Amniotic epithelial cell (primary cell): ENCODE results near the gene NCDN.

Experiments used
- DNase-seq: peaks from one replicate; pipeline ENCODE4 v3.0.0-alpha.2; 2010; ENCODE audit warnings: low read depth

The NCDN gene

GRCh38 chr1:35554266-35555211, 3.1 kb upstream of the NCDN start:
- peak; percentile 19 for DNase-seq

DNA sequence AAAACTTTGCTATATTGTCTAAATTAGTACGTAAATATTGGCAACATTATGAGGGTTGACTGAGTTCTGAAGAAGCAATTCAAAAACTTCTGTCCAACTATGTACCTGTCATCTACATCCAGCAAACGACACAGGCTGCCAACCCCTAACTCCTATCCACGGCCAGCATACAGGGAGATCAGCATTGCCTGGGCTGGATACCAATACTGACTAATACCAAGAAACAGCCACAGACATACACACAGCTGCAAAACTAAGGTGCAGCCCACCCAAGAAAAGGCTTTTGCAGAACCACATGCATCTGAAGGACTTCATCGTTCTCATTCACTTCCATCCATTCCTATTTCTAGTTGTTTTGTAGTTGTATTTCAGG, 2.4 kb upstream of the NCDN start:
- no peak for DNase-seq

- peak; percentile 95 for DNase-seq
Observed at GRCh38 chr1:35555601-35556477, 1.8 kb upstream of the NCDN start.

GRCh38 chr1:35556484-35557117, 998 bp upstream of the NCDN start:
- DNase-seq: no peak

DNA sequence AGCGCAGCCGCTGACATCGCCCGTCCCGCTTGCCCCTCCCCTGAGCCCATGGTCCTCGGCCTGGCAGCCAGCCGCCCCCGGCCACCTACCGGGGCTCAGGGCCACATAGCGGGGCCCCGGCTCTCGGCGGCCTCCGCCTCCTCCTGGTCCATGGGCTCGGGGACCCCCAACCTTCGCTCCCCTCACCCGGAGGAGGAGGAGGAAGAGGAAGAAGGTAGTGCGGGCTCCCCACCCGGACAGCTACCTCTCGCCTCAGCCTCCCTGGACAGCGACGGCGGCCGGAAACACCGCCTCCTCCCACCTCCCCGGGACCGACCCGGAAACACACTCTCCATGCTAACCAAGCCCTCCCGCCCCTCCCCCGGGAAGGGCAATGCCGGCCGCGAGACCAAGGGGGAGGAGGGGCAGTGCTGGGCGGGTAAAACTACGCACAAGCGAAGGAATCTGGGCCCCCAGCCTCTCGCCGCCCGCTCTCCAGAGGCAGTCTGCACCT, 435 bp upstream of the NCDN start, which contains the start of gene KIAA0319L:
KIAA0319L (minus strand) TSS at position 286 of the 493 bp plus-strand sequence. CDS start 2,912 bp downstream, outside the sequence.
- DNase-seq: peak; percentile 18

DNA sequence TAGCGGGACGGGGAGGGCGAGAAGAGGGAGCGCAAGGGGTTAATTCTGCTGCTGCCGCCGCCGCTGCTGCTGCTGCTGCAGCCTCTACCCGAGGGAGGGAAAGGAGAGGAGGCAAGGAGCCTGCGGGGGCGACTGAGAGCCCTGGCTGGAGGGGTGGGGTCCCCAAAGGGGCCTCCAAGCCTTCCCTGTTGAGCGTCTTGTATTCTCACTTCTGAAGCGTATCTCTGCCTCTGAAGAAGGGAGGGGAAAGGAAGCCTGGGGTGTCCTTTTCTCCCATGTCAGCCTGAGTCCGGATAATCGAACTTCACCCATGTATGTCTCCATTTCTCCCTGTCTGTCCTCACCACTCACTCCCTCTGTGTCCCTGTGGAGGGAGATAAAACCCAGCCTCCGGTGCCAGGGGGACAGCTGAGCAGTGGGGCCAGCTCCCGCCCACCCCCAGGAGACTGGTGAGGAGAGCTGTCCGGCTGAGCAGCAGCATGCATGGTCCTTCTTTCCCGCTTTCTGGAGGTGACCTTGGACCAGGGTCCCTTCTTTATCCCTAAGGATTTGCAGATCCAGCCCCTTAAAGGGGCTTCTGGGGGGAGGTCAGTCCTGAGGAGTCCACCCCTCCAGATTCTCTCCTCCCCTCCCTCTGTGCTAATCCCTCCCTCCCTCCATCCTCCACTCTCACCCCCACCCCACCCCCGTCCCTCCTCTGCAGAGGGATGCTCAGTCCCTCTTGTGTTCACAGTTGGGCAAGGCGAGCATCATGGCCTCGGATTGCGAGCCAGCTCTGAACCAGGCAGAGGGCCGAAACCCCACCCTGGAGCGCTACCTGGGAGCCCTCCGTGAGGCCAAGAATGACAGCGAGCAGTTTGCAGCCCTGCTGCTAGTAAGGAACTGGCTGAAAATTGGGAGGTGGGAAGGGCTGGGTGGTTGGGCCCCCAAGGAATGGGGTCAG, 1.0 kb downstream of the NCDN start:
- DNase-seq: peak; percentile 22

DNA sequence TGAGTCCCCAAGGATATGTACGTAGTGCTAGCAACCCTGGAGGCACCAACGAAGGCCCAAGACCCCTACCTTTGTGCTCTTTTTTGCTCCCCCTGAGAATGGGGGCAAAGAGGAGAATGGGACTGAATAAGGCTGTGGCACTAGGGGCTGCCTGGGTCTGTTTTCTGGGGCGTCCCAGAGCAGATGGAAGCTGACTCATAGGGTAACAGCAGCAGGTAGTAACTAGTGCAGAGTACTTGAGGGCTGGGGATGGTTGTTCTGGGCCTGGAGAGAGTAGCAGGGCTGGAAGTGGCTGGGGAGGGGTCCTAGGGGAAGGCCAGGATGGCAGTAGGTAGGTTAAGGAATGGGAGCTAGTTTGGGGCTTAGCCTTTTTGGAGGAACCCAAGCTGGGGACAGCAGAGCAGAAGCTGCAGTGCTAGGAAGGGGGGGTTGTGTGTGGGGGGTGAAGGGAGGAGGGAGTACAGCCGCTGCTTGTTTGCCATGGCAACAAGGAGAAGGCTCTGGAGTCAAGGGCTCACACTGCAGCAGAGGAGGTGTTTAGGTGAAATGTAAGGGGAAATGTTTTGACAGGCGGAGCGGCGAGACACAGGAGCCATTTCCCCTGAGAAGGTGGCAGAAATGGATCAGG, 1.8 kb downstream of the NCDN start:
- DNase-seq: peak; percentile 20

DNA sequence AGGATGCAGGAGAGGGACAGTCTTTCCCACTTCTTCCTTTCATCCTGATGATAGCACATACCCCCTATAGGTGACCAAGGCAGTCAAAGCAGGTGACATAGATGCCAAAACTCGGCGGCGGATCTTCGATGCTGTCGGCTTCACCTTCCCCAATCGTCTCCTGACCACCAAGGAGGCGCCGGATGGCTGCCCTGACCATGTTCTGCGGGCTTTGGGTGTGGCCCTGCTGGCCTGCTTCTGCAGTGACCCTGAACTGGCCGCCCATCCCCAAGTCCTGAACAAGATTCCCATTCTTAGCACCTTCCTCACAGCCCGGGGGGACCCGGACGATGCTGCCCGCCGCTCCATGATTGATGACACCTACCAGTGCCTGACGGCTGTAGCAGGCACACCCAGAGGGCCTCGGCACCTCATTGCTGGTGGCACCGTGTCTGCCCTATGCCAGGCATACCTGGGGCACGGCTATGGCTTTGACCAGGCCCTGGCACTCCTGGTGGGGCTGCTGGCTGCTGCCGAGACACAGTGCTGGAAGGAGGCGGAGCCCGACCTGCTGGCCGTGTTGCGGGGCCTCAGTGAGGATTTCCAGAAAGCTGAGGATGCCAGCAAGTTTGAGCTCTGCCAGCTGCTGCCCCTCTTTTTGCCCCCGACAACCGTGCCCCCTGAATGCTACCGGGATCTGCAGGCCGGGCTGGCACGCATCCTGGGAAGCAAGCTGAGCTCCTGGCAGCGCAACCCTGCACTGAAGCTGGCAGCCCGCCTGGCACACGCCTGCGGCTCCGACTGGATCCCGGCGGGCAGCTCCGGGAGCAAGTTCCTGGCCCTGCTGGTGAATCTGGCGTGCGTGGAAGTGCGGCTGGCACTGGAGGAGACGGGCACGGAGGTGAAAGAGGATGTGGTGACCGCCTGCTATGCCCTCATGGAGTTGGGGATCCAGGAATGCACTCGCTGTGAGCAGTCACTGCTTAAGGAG, 2.9 kb downstream of the NCDN start:
- no peak for DNase-seq

GRCh38 chr1:35561297-35561971, 3.8 kb downstream of the NCDN start:
- DNase-seq: no peak

DNA sequence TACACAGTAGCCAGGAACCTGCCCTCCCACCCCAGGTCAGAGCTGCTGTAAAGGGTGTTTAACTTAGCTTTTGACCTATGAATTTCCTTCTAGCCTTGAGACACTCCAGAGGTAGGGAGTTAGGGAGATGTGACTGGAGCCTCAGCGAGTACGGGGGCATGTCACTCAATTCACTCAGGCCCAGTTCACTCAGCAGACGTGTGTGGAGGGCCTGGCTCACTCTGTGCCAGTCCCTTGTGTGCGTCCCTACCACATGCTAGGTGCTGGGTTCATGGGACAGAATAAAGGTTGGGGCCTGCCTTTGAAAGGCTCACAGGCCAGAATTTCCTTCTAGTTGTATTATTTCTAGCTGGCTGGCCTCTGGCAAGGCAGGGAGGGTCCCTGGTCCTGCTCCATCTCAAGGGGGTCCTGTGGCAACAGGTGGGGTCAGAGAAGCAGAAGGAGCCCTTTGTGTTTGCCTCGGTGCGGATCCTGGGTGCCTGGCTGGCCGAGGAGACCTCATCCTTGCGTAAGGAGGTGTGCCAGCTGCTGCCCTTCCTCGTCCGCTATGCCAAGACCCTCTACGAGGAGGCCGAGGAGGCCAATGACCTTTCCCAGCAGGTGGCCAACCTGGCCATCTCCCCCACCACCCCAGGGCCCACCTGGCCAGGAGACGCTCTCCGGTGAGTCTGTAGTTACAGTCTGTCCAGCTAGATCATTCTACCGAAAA, 4.5 kb downstream of the NCDN start:
- no peak for DNase-seq

- no peak for DNase-seq
Observed at GRCh38 chr1:35563166-35563565, 5.6 kb downstream of the NCDN start.

GRCh38 chr1:35564037-35564883, 6.7 kb downstream of the NCDN start:
- peak; percentile 74 for DNase-seq

- no peak for DNase-seq
Observed at GRCh38 chr1:35564884-35565741, 7.5 kb downstream of the NCDN start.

DNA sequence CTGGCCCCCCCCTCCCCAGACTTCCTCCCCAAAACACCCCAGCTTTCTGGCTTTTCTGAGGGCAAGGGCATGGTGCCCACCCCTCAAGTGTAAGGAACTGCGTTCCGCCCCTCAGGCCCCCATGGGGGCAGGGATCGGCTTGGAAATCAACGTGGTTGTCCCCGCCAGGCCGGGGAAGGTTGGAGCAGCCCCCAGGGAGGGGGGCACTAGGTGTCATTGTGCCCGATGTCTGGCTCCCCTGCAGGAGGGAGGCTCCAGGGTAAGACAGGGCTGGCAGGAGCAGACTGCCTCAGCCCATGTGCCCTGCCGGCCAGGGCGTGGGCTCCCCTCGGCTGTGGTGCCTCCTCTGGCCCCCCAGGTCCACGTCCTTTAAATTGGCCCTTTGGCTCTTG, 8.1 kb downstream of the NCDN start:
- DNase-seq: no peak

GRCh38 chr1:35567947-35568558, 10.5 kb downstream of the NCDN start:
- DNase-seq: no peak

DNA sequence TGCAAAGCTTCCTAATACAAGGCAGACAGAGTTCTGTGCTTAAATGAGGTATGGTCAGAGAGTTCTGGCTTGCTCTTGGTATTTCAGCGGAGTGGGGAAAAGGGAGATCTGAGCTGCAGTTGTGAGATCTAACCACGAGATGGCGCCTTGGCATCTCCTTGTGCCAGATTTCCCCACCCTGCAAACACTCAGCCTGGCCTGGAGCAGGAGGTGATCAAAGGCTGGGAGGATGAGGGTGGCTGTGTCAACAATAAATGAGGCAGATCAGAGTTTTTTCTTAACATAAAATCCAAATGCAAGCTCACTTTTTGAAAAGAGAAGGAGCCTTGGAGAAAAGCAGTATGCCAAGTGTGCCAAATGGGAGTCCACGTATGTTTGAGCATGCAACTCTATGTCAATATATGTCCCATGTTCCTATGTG, 11.4 kb downstream of the NCDN start:
- peak; percentile 58 for DNase-seq
